ENCODE measurements around the gene STX17. TPM values are rescaled to one million over a fixed set of nuclear protein-coding genes. Genes with fewer than 3 reads are reported as not detected.

Gene STX17
- total RNA-seq, 1 experiment from 2014 or later, result 34.8 TPM

GRCh38 chr9:99905833-99906402 lies 536 bp upstream of the STX17 start:
- peak; percentile 32 for DNase-seq (ENCODE audit: low read depth)

GRCh38 chr9:99907208-99907532 lies 716 bp downstream of the STX17 start:
- no peak for DNase-seq (ENCODE audit: low read depth)

GRCh38 chr9:99911600-99911999 lies 5.1 kb downstream of the STX17 start:
- no peak for DNase-seq (ENCODE audit: low read depth)

GRCh38 chr9:99916650-99917049 lies 10.2 kb downstream of the STX17 start:
- no peak for DNase-seq (ENCODE audit: low read depth)

GRCh38 chr9:99918134-99918533 lies 11.7 kb downstream of the STX17 start:
- DNase-seq (ENCODE audit: low read depth), result no peak

- DNase-seq (ENCODE audit: low read depth), result no peak
Measured at GRCh38 chr9:99919930-99920329, 13.5 kb downstream of the STX17 start.

GRCh38 chr9:99921875-99922710 lies 15.6 kb downstream of the STX17 start:
- no peak for DNase-seq (ENCODE audit: low read depth)

- DNase-seq (ENCODE audit: low read depth), result no peak
Measured at GRCh38 chr9:99922711-99923030, 16.2 kb downstream of the STX17 start.

GRCh38 chr9:99925541-99925940 lies 19.1 kb downstream of the STX17 start:
- DNase-seq (ENCODE audit: low read depth), result peak; percentile 5

- DNase-seq (ENCODE audit: low read depth), result no peak
Measured at GRCh38 chr9:99929652-99930051, 23.2 kb downstream of the STX17 start.

- DNase-seq (ENCODE audit: low read depth), result no peak
Measured at GRCh38 chr9:99931155-99931840, 24.8 kb downstream of the STX17 start.

- DNase-seq (ENCODE audit: low read depth), result no peak
Measured at GRCh38 chr9:99936947-99937587, 30.6 kb downstream of the STX17 start.

GRCh38 chr9:99947395-99947794 lies 40.9 kb downstream of the STX17 start:
- no peak for DNase-seq (ENCODE audit: low read depth)

- DNase-seq (ENCODE audit: low read depth), result no peak
Measured at GRCh38 chr9:99948482-99948881, 42.0 kb downstream of the STX17 start.

GRCh38 chr9:99948896-99949295 lies 42.4 kb downstream of the STX17 start:
- peak; percentile 36 for DNase-seq (ENCODE audit: low read depth)

- no peak for DNase-seq (ENCODE audit: low read depth)
Measured at GRCh38 chr9:99953861-99954507, 47.5 kb downstream of the STX17 start.

GRCh38 chr9:99954819-99955218 lies 48.4 kb downstream of the STX17 start:
- no peak for DNase-seq (ENCODE audit: low read depth)

GRCh38 chr9:99955606-99956005 lies 49.2 kb downstream of the STX17 start:
- no peak for DNase-seq (ENCODE audit: low read depth)

GRCh38 chr9:99962680-99963261 lies 56.3 kb downstream of the STX17 start:
- DNase-seq (ENCODE audit: low read depth), result peak; percentile 18

- DNase-seq (ENCODE audit: low read depth), result no peak
Measured at GRCh38 chr9:99964336-99964735, 57.9 kb downstream of the STX17 start.

GRCh38 chr9:99966001-99966400 lies 59.5 kb downstream of the STX17 start:
- DNase-seq (ENCODE audit: low read depth), result no peak

GRCh38 chr9:99966716-99967115 lies 60.3 kb downstream of the STX17 start:
- DNase-seq (ENCODE audit: low read depth), result peak; percentile 83

All from M059J (cell line).